Epidermal melanocyte (primary cell): ENCODE results near the gene ATP5IF1.

Source experiments
- DNase-seq: peaks from one replicate; pipeline ENCODE4 v3.0.0; 2011; ENCODE audit warnings: low spot score; ENCODE audit not compliant: insufficient read length

ATP5IF1 gene

DNA sequence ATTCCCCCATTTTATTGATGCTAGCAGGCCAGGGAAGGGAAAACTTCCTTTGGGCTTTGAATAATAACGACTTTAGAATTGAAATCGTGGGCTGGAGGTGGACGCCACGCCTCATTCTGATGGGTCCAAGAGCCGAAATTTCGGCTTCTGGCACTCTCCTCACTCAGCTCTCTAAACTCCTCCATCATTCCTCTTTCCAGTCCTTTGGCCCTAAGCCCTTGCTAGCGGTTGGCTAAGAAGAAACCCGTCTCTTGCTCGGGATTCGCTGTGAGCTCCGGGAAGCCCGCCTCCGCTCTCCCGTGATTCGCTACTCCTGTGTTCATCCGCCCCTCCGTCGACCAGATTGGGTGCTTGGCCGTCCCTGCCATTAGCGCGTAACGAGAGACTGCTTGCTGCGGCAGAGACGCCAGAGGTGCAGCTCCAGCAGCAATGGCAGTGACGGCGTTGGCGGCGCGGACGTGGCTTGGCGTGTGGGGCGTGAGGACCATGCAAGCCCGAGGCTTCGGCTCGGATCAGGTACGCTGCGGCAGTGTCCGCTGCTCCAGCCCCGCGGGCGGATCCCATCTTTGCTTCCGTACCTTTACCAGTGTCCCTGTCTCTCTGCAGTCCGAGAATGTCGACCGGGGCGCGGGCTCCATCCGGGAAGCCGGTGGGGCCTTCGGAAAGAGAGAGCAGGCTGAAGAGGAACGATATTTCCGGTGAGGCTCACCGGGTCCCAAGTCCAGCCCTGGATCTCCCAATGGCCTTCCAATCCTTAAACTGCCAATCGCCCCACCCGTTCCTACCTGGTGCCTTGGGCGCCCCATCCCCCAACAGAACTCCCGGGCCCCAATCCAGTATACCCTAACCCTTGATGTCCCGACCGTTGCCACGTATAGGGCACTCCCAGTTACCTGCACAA is at the start of gene ATP5IF1:
TSS of gene ATP5IF1 (plus strand) at position 370 of the 901 bp plus-strand sequence. CDS start at position 430, 60 bp downstream.
- peak; percentile 99 for DNase-seq

DNA sequence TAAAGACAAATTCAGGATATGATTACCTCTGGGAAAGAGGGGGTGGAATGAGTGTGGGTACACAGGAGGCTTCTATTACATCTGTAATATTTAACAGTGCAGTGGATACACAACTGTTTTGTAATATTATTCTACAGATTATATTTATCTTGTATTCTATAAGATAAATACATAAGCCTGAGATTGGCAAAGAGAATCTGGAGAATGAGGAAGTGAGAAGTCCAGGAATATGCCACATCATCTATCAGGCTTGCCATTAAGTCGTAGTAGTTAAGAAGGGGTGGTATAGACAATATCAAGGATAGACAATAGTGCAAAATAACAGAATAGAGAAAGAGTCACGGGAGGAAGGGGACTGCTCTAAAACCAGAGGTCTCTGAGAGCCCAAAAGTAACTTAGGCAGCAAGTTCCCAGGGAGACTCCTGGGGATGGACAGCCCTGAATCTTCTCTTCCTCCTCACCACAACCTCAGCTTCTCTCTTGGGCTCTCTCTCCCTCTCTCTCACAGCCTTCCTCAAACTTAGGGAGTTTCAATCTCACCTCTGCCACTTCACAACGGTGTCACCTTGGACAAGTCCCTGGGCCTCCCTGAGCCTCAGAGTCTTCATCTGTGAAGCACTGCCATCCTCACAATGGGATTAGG is 45.5 kb upstream of the ATP5IF1 start:
- DNase-seq, result no peak

GRCh38 chr1:28190996-28191645 is 44.8 kb upstream of the ATP5IF1 start:
- no peak for DNase-seq

GRCh38 chr1:28193701-28194161 is 42.2 kb upstream of the ATP5IF1 start:
- no peak for DNase-seq

- no peak for DNase-seq
These were observed 41.4 kb upstream of the ATP5IF1 start for GRCh38 chr1:28194326-28195035.

DNA sequence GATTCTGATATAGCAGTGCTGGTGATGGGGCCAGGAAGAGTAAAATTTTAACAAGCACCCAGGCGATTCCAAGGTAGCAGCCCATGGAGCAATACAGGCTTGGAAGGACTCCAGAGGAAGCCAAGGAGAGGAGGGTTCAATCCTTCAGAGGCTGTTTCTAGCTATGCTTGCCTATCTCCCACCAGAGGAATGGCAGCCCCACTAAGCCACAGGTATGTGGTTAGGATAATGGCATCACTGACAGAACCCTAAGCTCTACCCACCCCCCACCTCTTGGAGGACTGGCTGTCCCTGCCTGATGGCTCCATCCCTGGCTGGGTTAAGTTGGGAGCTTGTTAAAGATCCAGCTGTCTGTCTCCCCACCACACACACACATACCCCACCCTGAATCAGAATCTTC is 40.1 kb upstream of the ATP5IF1 start:
- no peak for DNase-seq

GRCh38 chr1:28196330-28196729 is 39.6 kb upstream of the ATP5IF1 start:
- no peak for DNase-seq

- no peak for DNase-seq
These were observed 38.1 kb upstream of the ATP5IF1 start for GRCh38 chr1:28197682-28198415.

GRCh38 chr1:28199328-28200233 is 36.3 kb upstream of the ATP5IF1 start:
- DNase-seq, result no peak

DNA sequence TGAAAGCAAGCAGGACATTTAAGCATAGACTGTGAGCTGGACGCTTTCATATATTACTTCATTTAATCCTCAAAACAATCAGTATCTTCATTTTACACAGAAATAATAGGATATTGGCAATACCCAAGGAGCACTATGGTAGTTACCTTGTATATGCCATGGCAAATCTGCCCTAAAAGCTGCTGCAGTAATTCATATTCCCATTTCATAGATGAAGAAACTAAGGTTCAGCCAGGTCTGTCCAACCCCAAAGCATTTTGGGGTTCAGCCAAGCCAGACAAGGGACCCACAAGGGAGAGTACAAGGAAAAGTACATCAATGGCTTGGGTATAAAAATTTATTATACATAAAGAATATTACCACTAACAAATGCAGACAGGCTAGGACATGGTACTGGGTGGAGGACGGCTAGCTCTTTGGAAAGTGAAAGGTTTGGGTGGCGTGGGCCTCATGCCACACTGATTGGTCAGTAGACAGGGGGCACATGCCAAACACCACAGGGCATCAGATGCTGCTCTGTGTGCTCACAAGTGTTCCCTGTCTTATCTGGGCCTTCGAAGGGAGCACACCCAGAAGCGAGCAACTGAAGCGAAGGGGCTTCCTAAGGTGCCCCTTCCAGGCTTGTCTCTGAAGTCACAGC is 35.6 kb upstream of the ATP5IF1 start:
- no peak for DNase-seq

GRCh38 chr1:28205243-28205642 is 30.7 kb upstream of the ATP5IF1 start:
- DNase-seq, result no peak

DNA sequence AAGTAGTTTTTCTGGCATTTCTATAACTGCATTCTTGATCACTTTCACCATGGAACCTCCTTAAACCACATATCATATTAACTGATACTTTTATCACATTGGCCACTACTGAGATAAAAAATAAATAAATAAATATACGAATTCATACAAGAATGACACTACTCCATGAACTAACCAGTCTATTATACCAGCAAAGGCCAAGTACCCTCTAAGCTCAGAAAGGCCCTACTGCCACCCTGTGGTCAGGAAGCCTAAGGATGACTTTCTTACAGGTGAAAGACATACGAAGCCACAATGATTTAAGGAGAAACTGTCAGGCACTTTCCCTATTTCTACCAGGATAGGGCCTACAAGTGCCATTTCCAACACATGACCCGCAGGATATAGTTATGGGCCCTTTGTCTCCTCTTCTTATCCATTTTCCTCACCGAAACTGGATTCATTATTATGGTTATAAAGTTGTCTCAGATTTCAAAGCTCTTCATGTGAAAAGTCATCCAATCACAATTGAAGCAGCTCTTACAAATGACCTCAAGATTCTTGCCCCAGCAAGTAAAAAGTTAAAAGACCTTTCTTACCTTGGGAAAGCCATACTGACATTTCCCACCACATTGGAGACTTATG is 27.0 kb upstream of the ATP5IF1 start:
- peak; percentile 53 for DNase-seq

GRCh38 chr1:28209700-28210099 is 26.2 kb upstream of the ATP5IF1 start:
- DNase-seq, result no peak

- no peak for DNase-seq
These were observed 22.6 kb upstream of the ATP5IF1 start for GRCh38 chr1:28213315-28213714.

DNA sequence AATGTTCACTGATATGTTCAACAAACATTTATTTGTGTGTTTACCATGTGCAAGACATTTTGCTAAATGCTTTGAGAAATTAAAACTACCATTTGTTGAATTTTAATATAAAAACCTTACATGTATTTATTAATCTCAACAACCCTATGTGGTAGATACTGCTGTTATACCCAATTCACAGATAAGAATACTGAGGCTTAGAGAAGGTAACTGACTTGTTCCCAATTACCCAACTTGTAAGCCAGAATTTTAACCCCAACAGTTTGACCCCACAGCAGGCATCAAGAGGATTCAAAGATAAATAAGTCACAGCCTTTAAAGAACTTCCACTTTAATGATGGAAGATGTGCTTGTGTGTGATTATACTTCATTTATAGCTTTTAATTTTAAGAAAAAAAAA is 6.8 kb upstream of the ATP5IF1 start:
- no peak for DNase-seq

DNA sequence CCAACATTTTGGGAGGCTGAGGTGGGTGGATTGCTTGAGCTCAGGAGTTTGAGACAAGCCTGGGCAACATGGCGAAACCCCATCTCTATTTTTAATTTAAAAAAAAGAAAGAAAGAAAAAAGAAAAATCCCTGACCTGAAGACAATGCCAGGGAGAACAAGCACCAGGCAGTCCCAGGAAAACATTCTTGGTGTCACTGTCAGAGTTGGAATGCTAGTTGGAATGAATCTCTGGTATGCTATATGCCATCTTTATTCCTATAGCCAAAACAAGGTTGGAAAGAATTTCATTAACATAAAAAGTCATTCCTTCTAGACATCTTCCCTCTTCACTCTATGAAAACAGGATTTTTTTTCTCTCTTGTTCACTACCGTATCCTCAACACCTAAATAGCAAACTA is 5.9 kb upstream of the ATP5IF1 start:
- no peak for DNase-seq

DNA sequence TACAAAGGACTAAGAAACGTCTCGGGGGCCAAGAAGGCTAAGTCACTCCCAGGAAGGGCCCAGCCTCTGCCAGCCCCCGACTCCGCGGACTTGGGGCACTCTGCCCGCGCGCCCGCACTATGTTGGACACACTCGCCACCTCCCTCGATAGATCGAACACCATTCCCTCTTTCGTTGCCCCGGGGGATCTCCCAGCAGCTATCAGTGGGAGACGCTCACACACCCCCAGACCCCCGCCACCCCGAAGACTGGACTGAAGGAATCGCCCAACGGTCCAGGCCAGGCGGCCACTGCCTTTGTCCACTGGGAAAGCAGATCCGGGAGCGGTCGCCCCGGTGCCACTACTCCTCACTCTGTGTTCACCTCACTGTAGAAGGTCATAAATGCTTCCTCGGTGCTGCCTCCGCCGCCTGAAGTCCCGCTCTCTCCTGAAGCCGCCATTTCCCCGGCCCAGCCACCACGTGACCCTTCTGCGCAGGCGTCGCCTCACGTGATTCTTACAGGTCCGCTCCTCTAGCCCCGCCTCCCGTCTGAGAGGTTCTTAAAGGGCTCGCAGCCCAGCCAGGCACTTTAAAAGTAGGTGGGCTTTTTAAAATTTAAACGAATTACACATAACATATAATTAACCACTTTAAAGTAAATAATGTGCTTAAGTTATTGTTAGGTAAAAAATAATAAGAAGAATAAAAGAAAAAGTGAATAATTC is 3.2 kb upstream of the ATP5IF1 start, which contains the start of gene DNAJC8:
TSS of gene DNAJC8 (minus strand) at position 472 of the 706 bp plus-strand sequence. CDS start at position 441, 31 bp downstream.
- peak; percentile 87 for DNase-seq

DNA sequence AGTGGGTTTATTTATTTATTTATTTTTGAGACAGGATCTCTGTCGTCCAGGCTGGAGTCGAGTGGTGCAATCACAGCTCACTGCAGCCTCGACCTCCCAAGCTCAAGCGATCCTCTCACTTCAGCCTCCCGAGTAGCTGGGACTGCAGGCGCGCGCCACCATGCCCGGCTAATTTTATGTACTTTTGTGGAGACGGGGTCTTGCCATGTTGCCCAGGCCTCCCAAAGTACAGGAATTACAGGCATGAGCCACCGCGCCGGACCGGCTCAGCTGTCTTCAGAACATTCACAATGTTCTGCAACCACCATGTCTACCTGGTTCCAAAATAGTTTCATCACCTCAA is 2.7 kb upstream of the ATP5IF1 start:
- no peak for DNase-seq
